ENCODE measurements around the gene ATP6V0B. TPM values are rescaled to one million over a fixed set of nuclear protein-coding genes. Genes with fewer than 3 reads are reported as not detected.

The ATP6V0B gene
- total and polyA plus RNA-seq, 2 donors (not counting 1 experiment from before 2014, with no cell fraction given) = 91.0 to 198 TPM

- ChIA-PET POLR2A (no interaction called here), CTCF (no interaction called here)
- ATAC-seq (ENCODE audit: low read depth) (no peak), DNase-seq (peak; percentile 51)
- Histone ChIP-seq H3K79me2 (ENCODE audit: control insufficient read depth, insufficient read depth, low read length) (peaks cover 16% of the 10 kb centered on the region), H3K4me3 (ENCODE audit: control extremely low read depth in 1 of 5, extremely low read depth in 1 of 5, insufficient read depth in 1 of 5, low read depth in 2 of 5, low read length in 4 of 5) (peak within 1 kb of the TSS in 4 of 5 experiments; percentile 26 to 63 (median 48)), H3K9ac (ENCODE audit: low read length) (peak within 1 kb of the TSS; percentile 63), H3K36me3 (replicated peaks in 1 of 2; ENCODE audit: control extremely low read depth in 1 of 2, control insufficient read depth in 1 of 2, extremely low read depth in 1 of 2, insufficient read depth in 2 of 2, low read length in 1 of 2) (peaks cover 0 to 23% of the 10 kb centered on the region in 2 experiments), H3K27me3 (replicated peaks in 1 of 4; ENCODE audit: control extremely low read depth in 1 of 4, control insufficient read depth in 3 of 4, insufficient read depth in 4 of 4, low read length in 3 of 4) (no peaks in the 10 kb centered on the region), H3K27ac (ENCODE audit: low read length in 2 of 2) (no peak within 1 kb of the TSS), H2AFZ (ENCODE audit: insufficient read depth, low read depth, low read length, poor library complexity, severe bottlenecking) (peak within 1 kb of the TSS; percentile 77), H4K20me1 (ENCODE audit: control insufficient read depth, insufficient read depth, low read length, poor library complexity, severe bottlenecking) (peaks cover 40% of the 10 kb centered on the region), H3K9me3 (ENCODE audit: control extremely low read depth in 1 of 3, control insufficient read depth in 2 of 3, insufficient read depth in 1 of 3, low read length in 2 of 3) (no peaks in the 10 kb centered on the region), H3K4me1 (ENCODE audit: control insufficient read depth in 2 of 2, insufficient read depth in 2 of 2, low read length in 2 of 2) (peaks cover 37 to 66% of the 10 kb centered on the region in 2 donors), H3K4me2 (replicated peaks; ENCODE audit: low read depth, low read length, poor library complexity, severe bottlenecking) (peak within 1 kb of the TSS; percentile 90)
- Mint-ChIP-seq H3K27me3 (no peaks in the 10 kb centered on the region), H3K4me1 (peaks cover 63% of the 10 kb centered on the region), H3K27ac (peak within 1 kb of the TSS; percentile 69), H3K4me3 (peak within 1 kb of the TSS; percentile 97), H3K9me3 (ENCODE audit: insufficient read depth) (no peaks in the 10 kb centered on the region)
- WGBS (ENCODE audit: insufficient coverage) = 8% methylated on average over 54 of the region's 54 CpGs
- intact Hi-C loops (cut with micrococcal nuclease) = loop anchor here (10.0 kb wide), 2 partner anchors 274 to 1524 kb away; partner anchors contain the start of genes PPCS, ST3GAL3 and ZMYND12
- no peak for TF ChIP-seq CTCF (IDR thresholded peaks at IDR 0.05)
- TF ChIP-seq EZH2 (IDR thresholded peaks at IDR 0.05; ENCODE audit: borderline replicate concordance, insufficient read depth, low read depth, low read length, poor library complexity, severe bottlenecking) = no peak
Measured at GRCh38 chr1:43978551-43979260, 3.9 kb downstream of the ATP6V0B start, which contains the start of gene B4GALT2. TSS of gene B4GALT2 (plus strand) at chr1:43979210. CDS start at chr1:43981161, 1,951 bp downstream.

GRCh38 chr1:43979261-43979527 lies 4.4 kb downstream of the ATP6V0B start:
- peak overlapping the region; percentile 77 for H2AFZ ChIP-seq (ENCODE audit: insufficient read depth, low read depth, low read length, poor library complexity, severe bottlenecking)
- ATAC-seq (ENCODE audit: low read depth) (no peak), DNase-seq (no peak)
- no peak overlapping the region for H3K4me3 Mint-ChIP-seq
- H3K9me3 Mint-ChIP-seq (ENCODE audit: insufficient read depth) = no peaks in the 10 kb centered on the region
- POLR2A ChIA-PET = interaction anchor here (0.6 kb wide), 1 partner anchor 9 kb away, joined by 4 read pairs; the partner anchor contains the start of gene DPH2
- H3K4me2 ChIP-seq (replicated peaks; ENCODE audit: low read depth, low read length, poor library complexity, severe bottlenecking) = peak overlapping the region; percentile 90
- WGBS (ENCODE audit: insufficient coverage) = under 1% methylated on average over 45 of the region's 45 CpGs
- H3K27me3 Mint-ChIP-seq = no peaks in the 10 kb centered on the region
- H3K4me1 ChIP-seq (ENCODE audit: control insufficient read depth in 2 of 2, insufficient read depth in 2 of 2, low read length in 2 of 2) = peaks cover 32 to 62% of the 10 kb centered on the region in 2 donors
- CTCF ChIA-PET = no interaction called here
- peak overlapping the region in 4 of 5 experiments; percentile 26 to 63 (median 48) for H3K4me3 ChIP-seq (ENCODE audit: control extremely low read depth in 1 of 5, extremely low read depth in 1 of 5, insufficient read depth in 1 of 5, low read depth in 2 of 5, low read length in 4 of 5)
- no peak for TF ChIP-seq CTCF (IDR thresholded peaks at IDR 0.05)
- no peak for TF ChIP-seq EZH2 (IDR thresholded peaks at IDR 0.05; ENCODE audit: borderline replicate concordance, insufficient read depth, low read depth, low read length, poor library complexity, severe bottlenecking)
- H4K20me1 ChIP-seq (ENCODE audit: control insufficient read depth, insufficient read depth, low read length, poor library complexity, severe bottlenecking) = peaks cover 40% of the 10 kb centered on the region
- H3K9me3 ChIP-seq (ENCODE audit: control extremely low read depth in 1 of 3, control insufficient read depth in 2 of 3, insufficient read depth in 1 of 3, low read length in 2 of 3) = no peaks in the 10 kb centered on the region
- H3K36me3 ChIP-seq (replicated peaks in 1 of 2; ENCODE audit: control extremely low read depth in 1 of 2, control insufficient read depth in 1 of 2, extremely low read depth in 1 of 2, insufficient read depth in 2 of 2, low read length in 1 of 2) = peaks cover 0 to 23% of the 10 kb centered on the region in 2 experiments
- peak overlapping the region; percentile 63 for H3K9ac ChIP-seq (ENCODE audit: low read length)
- peaks cover 58% of the 10 kb centered on the region for H3K4me1 Mint-ChIP-seq
- H3K79me2 ChIP-seq (ENCODE audit: control insufficient read depth, insufficient read depth, low read length) = peaks cover 16% of the 10 kb centered on the region
- no peak overlapping the region for H3K27ac Mint-ChIP-seq
- H3K27me3 ChIP-seq (replicated peaks in 1 of 4; ENCODE audit: control extremely low read depth in 1 of 4, control insufficient read depth in 3 of 4, insufficient read depth in 4 of 4, low read length in 3 of 4) = no peaks in the 10 kb centered on the region
- no peak overlapping the region for H3K27ac ChIP-seq (ENCODE audit: low read length in 2 of 2)
- intact Hi-C loops (cut with micrococcal nuclease) = loop anchor here (10.0 kb wide), 2 partner anchors 274 to 1524 kb away; partner anchors contain the start of genes PPCS, ST3GAL3 and ZMYND12

Measured in B cell (primary cell).